SK-N-MC (cell line): Measurements from ENCODE around the gene MTCL1.
"Not testable (repeated sequence)": the region's sequence is repeated elsewhere in the genome, so short reads cannot be mapped to it uniquely, and the experiment has no call there.

Source experiments
- DNase-seq: peaks from one replicate; pipeline ENCODE4 v3.0.0-alpha.2; 2011; ENCODE audit warnings: low read depth, low spot score
- H3K27ac ChIP-seq: fragments of 200-600 bp; sonication (generic); 2 replicates; pipeline ENCODE4 v1.5.1; 2016; ENCODE audit warnings: mixed run types
- H3K36me3 ChIP-seq: fragments of 200-600 bp; sonication (generic); 2 replicates; pipeline ENCODE4 v1.6.1; 2017; ENCODE audit warnings: antibody characterized with exemption, low read length, mixed read lengths; ENCODE audit not compliant: insufficient read depth
- H3K4me3 ChIP-seq: fragments of 200-600 bp; sonication (generic); 2 replicates; pipeline ENCODE4 v1.5.1; 2016
- H3K9ac ChIP-seq: fragments of 200-600 bp; sonication (generic); 2 replicates; pipeline ENCODE4 v1.8.0; 2017; ENCODE audit warnings: mixed run types, mixed read lengths; ENCODE audit not compliant: insufficient read length
- H3K9me3 ChIP-seq: fragments of 200-600 bp; sonication (generic); 2 replicates; pipeline ENCODE4 v1.6.1; 2017; ENCODE audit warnings: low read depth, mild to moderate bottlenecking, antibody characterized with exemption, low read length, moderate library complexity, mixed read lengths
- EZH2 ChIP-seq: fragments of 200-600 bp; sonication (generic); IDR thresholded peaks from one replicate; pipeline ENCODE4 v1.6.1; 2017; ENCODE audit warnings: antibody characterized with exemption
- FOXP2 ChIP-seq: optimal IDR thresholded peaks from 2 replicates; pipeline ENCODE3; 2011; ENCODE audit warnings: mild to moderate bottlenecking, moderate library complexity; ENCODE audit not compliant: insufficient read depth; ENCODE audit errors: extremely low read length, control extremely low read depth
- POLR2AphosphoS5 ChIP-seq: IDR thresholded peaks from 2 replicates; pipeline ENCODE4 v1.6.1; 2012; ENCODE audit warnings: mild to moderate bottlenecking, low read depth, low read length, borderline replicate concordance

MTCL1 gene

DNA sequence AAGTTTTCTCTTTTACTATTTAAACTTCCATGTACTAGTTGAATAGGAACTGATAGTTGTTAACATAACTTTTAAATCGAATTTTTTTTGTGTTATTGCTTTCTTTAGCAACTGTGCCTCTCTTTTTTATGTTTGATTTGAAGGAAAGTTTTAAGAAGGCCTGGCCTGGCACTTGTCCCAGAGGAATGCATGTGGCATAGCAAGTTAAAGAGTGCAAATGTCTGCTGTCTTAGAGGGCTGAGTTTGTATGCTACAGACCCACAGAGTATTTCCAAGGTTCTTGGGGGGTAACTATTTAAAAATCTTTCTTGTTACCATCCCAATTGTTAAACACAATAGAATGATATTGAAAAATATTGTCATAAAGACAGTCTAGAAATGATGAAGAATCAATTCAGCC is 47.0 kb downstream of the MTCL1 start:
- Histone ChIP-seq H3K27ac (no peak overlapping the region), H3K36me3 (no peaks in the 10 kb centered on the region), H3K9ac (no peak overlapping the region), H3K9me3 (no peaks in the 10 kb centered on the region), H3K4me3 (no peak overlapping the region)
- DNase-seq, result no peak
- TF ChIP-seq POLR2AphosphoS5, result no peak

DNA sequence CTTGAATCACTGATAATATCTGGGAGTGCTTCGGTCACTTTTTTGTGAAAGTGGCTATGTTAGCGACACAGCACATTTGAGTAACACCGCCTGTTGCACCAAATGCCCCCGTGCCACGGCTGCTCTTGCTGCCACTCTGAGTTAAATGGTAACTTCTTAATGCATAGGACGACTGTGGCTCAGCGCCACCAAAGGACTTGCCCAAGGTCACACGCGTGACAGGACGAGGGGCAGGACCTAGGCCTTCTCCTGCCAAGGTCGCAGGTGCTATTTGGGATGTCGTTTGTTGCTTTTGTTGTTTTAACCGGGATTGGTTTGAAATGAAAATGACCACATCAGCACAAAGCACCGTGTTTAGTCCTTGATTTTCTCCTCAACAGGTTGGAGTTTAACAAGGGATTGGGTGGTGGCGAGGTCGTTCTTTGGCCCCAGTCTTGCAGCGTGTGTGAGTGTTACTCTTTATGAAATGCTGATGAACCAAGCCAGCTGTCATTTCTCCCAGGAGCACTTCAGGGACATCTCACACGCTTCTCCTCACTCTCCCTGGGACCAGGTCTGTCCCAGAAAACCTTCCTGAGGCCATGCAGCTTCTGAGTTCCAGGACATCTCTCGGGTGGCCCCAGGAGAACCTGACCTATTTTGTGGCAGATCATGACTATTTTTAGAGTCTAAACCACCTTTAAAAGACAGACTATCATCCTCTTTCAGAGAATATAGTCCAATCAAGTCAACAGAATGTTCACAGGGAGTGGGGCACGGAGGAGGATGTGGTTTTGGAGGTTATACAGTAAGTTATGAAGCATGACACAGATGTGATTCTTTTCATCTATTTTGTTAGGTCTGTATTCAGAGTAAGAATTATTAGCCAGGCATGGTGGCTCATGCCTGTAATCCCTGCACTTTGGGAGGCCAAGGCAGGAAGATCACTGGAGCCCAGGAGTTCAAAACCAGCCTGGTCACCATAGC is 49.9 kb downstream of the MTCL1 start:
- TF ChIP-seq POLR2AphosphoS5, result no peak
- H3K4me3 ChIP-seq, result no peak overlapping the region
- H3K36me3 ChIP-seq, result no peaks in the 10 kb centered on the region
- no peaks in the 10 kb centered on the region for H3K9me3 ChIP-seq
- no peak for DNase-seq
- no peak overlapping the region for H3K27ac ChIP-seq
- H3K9ac ChIP-seq, result no peak overlapping the region

DNA sequence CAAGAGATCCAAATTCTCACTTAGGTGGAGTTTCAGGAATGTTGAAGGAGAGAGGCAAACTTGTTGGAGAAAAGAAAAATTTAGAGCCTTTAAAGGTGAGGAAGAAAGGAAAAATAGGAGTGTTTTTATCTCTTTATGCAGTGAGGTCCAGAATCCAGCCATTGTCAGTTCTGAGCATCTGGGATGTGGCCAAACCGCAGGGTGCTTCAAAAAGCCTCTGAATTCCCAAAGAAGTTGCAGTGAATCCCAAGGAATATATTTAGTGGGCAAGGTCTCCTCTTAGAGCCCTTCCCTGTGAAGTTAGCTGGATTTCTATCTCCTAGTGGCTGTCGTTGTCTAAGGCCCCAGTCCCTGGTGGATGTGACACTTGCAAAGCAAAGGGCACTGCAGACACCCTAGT is 51.2 kb downstream of the MTCL1 start:
- Histone ChIP-seq H3K36me3 (no peaks in the 10 kb centered on the region), H3K9ac (no peak overlapping the region), H3K9me3 (peaks cover 3% of the 10 kb centered on the region; the same call in 1 of the 2 replicates), H3K4me3 (no peak overlapping the region), H3K27ac (no peak overlapping the region)
- TF ChIP-seq FOXP2 (no peak), POLR2AphosphoS5 (no peak), EZH2 (no peak)
- no peak for DNase-seq

- no peak overlapping the region for H3K9ac ChIP-seq
- no peak for DNase-seq
- TF ChIP-seq POLR2AphosphoS5 (no peak), EZH2 (no peak), FOXP2 (no peak)
- no peak overlapping the region for H3K4me3 ChIP-seq
- no peak overlapping the region for H3K27ac ChIP-seq
- peaks cover 3% of the 10 kb centered on the region; the same call in 1 of the 2 replicates for H3K9me3 ChIP-seq
- H3K36me3 ChIP-seq, result no peaks in the 10 kb centered on the region
Observed at GRCh38 chr18:8757396-8757997, 52.1 kb downstream of the MTCL1 start.

DNA sequence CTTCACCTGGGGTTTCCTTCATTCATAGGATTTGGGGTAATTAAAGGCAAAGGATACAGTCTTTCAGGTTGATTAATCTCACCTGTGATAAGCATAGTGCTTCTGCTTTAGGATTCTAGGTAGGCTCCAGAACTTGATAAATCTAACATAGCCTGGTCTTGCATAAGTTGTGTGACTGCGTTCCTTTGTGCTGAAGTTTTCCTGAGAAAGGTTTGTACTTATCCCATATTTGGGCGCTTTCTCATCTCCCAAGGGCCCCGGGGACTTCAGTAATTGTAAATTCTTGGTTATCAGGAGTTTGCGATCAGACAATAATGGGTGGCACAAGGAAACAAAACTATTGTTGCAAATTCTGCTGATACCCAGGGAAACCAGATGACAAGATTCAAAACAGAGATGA is 53.1 kb downstream of the MTCL1 start:
- Histone ChIP-seq H3K9me3 (peaks cover 3% of the 10 kb centered on the region; the same call in 1 of the 2 replicates), H3K36me3 (no peaks in the 10 kb centered on the region), H3K27ac (no peak overlapping the region), H3K4me3 (no peak overlapping the region), H3K9ac (no peak overlapping the region)
- DNase-seq, result no peak
- TF ChIP-seq FOXP2 (no peak), EZH2 (no peak), POLR2AphosphoS5 (no peak)

GRCh38 chr18:8760984-8761383 is 55.6 kb downstream of the MTCL1 start:
- H3K36me3 ChIP-seq, result no peaks in the 10 kb centered on the region

GRCh38 chr18:8761535-8761934 is 56.2 kb downstream of the MTCL1 start:
- not testable (repeated sequence) for H3K9me3 ChIP-seq, H3K9ac ChIP-seq, H3K27ac ChIP-seq, H3K36me3 ChIP-seq, DNase-seq, H3K4me3 ChIP-seq

More at GRCh38 chr18:8760984-8761383, 55.6 kb downstream of the MTCL1 start:
- no peak overlapping the region for H3K4me3 ChIP-seq
- DNase-seq, result no peak
- H3K9ac ChIP-seq, result no peak overlapping the region
- TF ChIP-seq FOXP2 (no peak), EZH2 (no peak), POLR2AphosphoS5 (no peak)
- H3K27ac ChIP-seq, result no peak overlapping the region
- peaks cover 3% of the 10 kb centered on the region; the same call in 1 of the 2 replicates for H3K9me3 ChIP-seq

GRCh38 chr18:8762968-8763367 is 57.6 kb downstream of the MTCL1 start:
- Histone ChIP-seq H3K36me3 (no peaks in the 10 kb centered on the region), H3K9ac (no peak overlapping the region), H3K4me3 (no peak overlapping the region), H3K27ac (no peak overlapping the region), H3K9me3 (peaks cover 3% of the 10 kb centered on the region; the same call in 1 of the 2 replicates)
- DNase-seq, result no peak
- TF ChIP-seq POLR2AphosphoS5 (no peak), FOXP2 (no peak), EZH2 (no peak)

DNA sequence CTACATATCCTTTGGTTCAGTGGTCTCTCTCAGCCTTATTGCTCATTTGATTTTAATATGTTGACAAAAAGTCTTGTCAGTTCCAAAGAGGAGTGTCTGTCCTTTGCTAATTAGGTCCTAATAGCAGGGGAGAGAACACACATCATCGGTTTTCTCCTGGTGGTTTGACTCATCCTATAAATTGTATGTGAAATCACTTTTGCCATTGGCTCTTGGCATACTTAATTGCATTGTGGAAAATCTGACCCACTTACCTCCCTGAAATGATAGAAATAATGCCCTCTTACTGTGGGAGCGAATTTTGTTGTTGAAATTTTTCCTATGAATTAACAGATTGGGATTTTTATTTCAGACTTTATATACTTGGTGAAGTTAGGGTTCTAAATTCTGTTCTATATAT is 58.3 kb downstream of the MTCL1 start:
- no peak for DNase-seq
- H3K9ac ChIP-seq, result no peak overlapping the region
- no peak overlapping the region for H3K4me3 ChIP-seq
- no peak for TF ChIP-seq EZH2
- no peak for TF ChIP-seq FOXP2
- no peak for TF ChIP-seq POLR2AphosphoS5
- H3K36me3 ChIP-seq, result no peaks in the 10 kb centered on the region
- no peak overlapping the region for H3K27ac ChIP-seq
- H3K9me3 ChIP-seq, result peaks cover 3% of the 10 kb centered on the region; the same call in 1 of the 2 replicates
